ENCODE data around the gene BAG5.

DNA sequence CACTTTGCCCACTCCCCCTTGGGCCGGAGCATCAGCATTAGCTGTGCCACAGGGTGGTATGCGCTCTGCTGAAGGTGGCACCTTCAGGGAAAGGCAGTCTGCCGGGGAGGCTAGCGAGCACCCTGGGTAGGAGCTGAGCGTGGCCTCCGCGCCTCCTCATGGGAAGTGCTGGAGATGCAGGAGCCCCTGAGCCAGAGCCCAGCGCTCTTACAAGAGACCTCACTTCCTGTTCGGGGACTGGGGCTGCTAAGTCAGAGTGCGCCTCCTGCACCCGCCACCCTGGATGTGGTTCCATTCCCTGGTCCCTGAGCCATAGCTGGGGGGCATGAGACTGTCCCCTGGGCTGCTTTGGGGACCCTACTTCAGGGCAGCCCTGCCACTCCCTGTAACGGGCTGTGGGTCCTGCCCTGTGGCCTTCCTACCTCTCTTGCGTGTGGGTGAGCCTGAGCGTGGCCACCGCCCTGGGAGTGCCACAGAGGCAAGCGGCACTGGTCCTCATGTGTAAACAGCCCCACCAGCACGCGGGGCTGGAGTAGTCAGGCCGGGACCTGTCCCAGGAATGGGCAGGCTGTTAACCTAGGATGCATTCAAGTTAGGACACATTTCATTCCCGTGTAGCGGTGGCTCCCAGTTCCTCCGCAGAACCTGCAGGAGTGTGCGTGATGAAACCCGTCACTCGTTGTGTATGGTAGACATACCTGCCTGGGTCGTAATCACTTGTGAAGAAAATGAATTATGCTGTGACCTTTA is 19.7 kb upstream of the BAG5 start:
- TF ChIP-seq, protein P1, sequence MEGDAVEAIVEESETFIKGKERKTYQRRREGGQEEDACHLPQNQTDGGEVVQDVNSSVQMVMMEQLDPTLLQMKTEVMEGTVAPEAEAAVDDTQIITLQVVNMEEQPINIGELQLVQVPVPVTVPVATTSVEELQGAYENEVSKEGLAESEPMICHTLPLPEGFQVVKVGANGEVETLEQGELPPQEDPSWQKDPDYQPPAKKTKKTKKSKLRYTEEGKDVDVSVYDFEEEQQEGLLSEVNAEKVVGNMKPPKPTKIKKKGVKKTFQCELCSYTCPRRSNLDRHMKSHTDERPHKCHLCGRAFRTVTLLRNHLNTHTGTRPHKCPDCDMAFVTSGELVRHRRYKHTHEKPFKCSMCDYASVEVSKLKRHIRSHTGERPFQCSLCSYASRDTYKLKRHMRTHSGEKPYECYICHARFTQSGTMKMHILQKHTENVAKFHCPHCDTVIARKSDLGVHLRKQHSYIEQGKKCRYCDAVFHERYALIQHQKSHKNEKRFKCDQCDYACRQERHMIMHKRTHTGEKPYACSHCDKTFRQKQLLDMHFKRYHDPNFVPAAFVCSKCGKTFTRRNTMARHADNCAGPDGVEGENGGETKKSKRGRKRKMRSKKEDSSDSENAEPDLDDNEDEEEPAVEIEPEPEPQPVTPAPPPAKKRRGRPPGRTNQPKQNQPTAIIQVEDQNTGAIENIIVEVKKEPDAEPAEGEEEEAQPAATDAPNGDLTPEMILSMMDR (IDR thresholded peaks at IDR 0.05) = no peak
- TF ChIP-seq EZH2 (IDR thresholded peaks at IDR 0.05; ENCODE audit: borderline replicate concordance, insufficient read depth, low read depth, low read length, poor library complexity, severe bottlenecking) = no peak

Data from B cell (primary cell).